Caco-2 (cell line): ENCODE data around the gene TBC1D8. TPM values are rescaled to one million over a fixed set of nuclear protein-coding genes. Genes with fewer than 3 reads are reported as not detected.

ENCODE experiments used
- BruUV-seq: library from RNA; stranded (reverse); fragments of 400-500 nt; replicated peaks from 2 replicates; lab custom pipeline; 2021; lab: Mats Ljungman, UMichigan
- CTCF ChIA-PET: fragments of 300-600 bp; sonication (Branson Sonifier 250); formaldehyde crosslinking; loops from one replicate; lab custom pipeline; 2022; ENCODE audit warnings: antibody characterized with exemption; lab: Charles Lee
- POLR2A ChIA-PET: fragments of 300-600 bp; sonication (Branson Sonifier 250); formaldehyde crosslinking; loops from one replicate; lab custom pipeline; 2022; ENCODE audit warnings: antibody characterized with exemption; lab: Charles Lee
- DNase-seq, 2 experiments: peaks; one replicate each; pipeline versions ENCODE4 v3.0.0 to v3.0.0-alpha.2; 2020 to 2022
- H3K27me3 ChIP-seq: replicated peaks from 2 replicates; pipeline ENCODE4 v1.6.0; 2011; ENCODE audit warnings: low read length; ENCODE audit not compliant: control insufficient read depth, insufficient read depth
- H3K36me3 ChIP-seq: 2 replicates; pipeline ENCODE4 v1.5.1; 2011; ENCODE audit warnings: low read length; ENCODE audit not compliant: control insufficient read depth, insufficient read depth
- H3K4me1 ChIP-seq: fragments of 250-450 bp; sonication (Bioruptor Pico); 2 replicates; pipeline ENCODE4 v1.5.1; 2020; ENCODE audit warnings: mild to moderate bottlenecking
- H3K4me3 ChIP-seq: 2 replicates; pipeline ENCODE4 v1.5.1; 2011; ENCODE audit warnings: low read depth, mild to moderate bottlenecking, control low read depth, low read length
- H3K9me3 ChIP-seq: fragments of 250-450 bp; sonication (Bioruptor Pico); 2 replicates; pipeline ENCODE4 v1.5.1; 2020; ENCODE audit warnings: mild to moderate bottlenecking, moderate library complexity
- H3K27ac Mint-ChIP-seq: one replicate; pipeline ENCODE4 v1.8.0; 2022; ENCODE audit warnings: mixed read lengths; ENCODE audit not compliant: unreplicated experiment
- H3K27me3 Mint-ChIP-seq: one replicate; pipeline ENCODE4 v1.8.0; 2022; ENCODE audit warnings: mixed read lengths; ENCODE audit not compliant: insufficient read depth, unreplicated experiment
- H3K36me3 Mint-ChIP-seq: one replicate; pipeline ENCODE4 v1.8.0; 2022; ENCODE audit warnings: mild to moderate bottlenecking, mixed read lengths; ENCODE audit not compliant: insufficient read depth, unreplicated experiment
- H3K4me1 Mint-ChIP-seq: one replicate; pipeline ENCODE4 v1.8.0; 2022; ENCODE audit warnings: low read depth, mixed read lengths; ENCODE audit not compliant: unreplicated experiment
- H3K4me3 Mint-ChIP-seq: one replicate; pipeline ENCODE4 v1.8.0; 2022; ENCODE audit warnings: mild to moderate bottlenecking, moderate library complexity, mixed read lengths; ENCODE audit not compliant: unreplicated experiment
- H3K9me3 Mint-ChIP-seq: one replicate; pipeline ENCODE4 v1.8.0; 2022; ENCODE audit warnings: mixed read lengths; ENCODE audit not compliant: unreplicated experiment
- CTCF ChIP-seq, 2 experiments: fragments of 200-600 bp in 1 of 2; IDR thresholded peaks; 1 replicate in 1 of 2; 2 replicates in 1 of 2; pipeline versions ENCODE4 v1.5.1 to v1.8.0; 2011 to 2022; ENCODE audit warnings: antibody characterized with exemption in 1 of 2, control low read depth in 1 of 2, inconsistent platforms in 1 of 2, low read depth in 1 of 2, low read length in 1 of 2, mild to moderate bottlenecking in 1 of 2, moderate library complexity in 1 of 2; ENCODE audit not compliant: insufficient read depth in 1 of 2, severe bottlenecking in 1 of 2, unreplicated experiment in 1 of 2
- intact Hi-C: fragments of 100-400 bp; cut with micrococcal nuclease; formaldehyde crosslinking; loops from one replicate; pipeline ENCODE4 v1.10.0; 2022; ENCODE audit not compliant: unreplicated experiment
- total RNA-seq: library from RNA; stranded (reverse); gene quantifications from 2 replicates; pipeline ENCODE4 v1.2.3, GENCODE V29; 2022

The TBC1D8 gene
- total RNA-seq, 1 experiment from 2014 or later: 29.5 TPM

DNA sequence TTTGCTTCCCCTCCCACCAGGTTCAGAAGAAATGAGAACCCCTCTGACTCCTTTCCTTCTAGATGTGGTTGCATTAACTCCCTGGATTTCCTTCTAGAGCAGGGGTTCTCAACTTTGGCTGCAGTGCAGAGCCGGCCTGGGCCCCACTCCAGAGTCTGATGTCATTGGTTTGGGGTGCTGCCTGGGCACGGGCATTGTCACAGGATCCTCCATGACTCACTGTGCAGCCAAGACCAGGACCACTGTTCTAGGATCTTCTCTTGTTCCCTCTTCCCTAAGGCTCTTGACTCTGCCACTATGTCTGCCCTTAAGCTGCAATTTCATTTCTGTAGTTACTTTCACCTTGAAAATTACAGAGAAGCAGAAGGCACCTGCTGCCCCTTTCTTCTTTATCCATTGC is 31.8 kb downstream of the TBC1D8 start:
- ChIA-PET CTCF (interaction anchor here (1.6 kb wide), 1 partner anchor 82 kb away, joined by 5 read pairs; no protein-coding TSS in a partner anchor), POLR2A (no interaction called here)
- Mint-ChIP-seq H3K4me1 (peaks cover 18% of the 10 kb centered on the region), H3K27ac (no peak overlapping the region), H3K36me3 (no peaks in the 10 kb centered on the region), H3K4me3 (no peak overlapping the region), H3K27me3 (no peaks in the 10 kb centered on the region), H3K9me3 (no peaks in the 10 kb centered on the region)
- Histone ChIP-seq H3K27me3 (no peaks in the 10 kb centered on the region), H3K9me3 (no peaks in the 10 kb centered on the region; the same call in 1 of the 2 replicates), H3K36me3 (no peaks in the 10 kb centered on the region), H3K4me3 (no peak overlapping the region), H3K4me1 (peaks cover 52% of the 10 kb centered on the region)
- no peak for DNase-seq
- intact Hi-C loops: no loop called here
- no TSS peak for BruUV-seq
- no peak for TF ChIP-seq CTCF (IDR thresholded peaks at IDR 0.05; ENCODE audit: insufficient read depth in 1 of 2, low read depth in 1 of 2, low read length in 1 of 2, severe bottlenecking in 1 of 2, unreplicated experiment in 1 of 2)

- no peak for TF ChIP-seq CTCF (IDR thresholded peaks at IDR 0.05; ENCODE audit: insufficient read depth in 1 of 2, low read depth in 1 of 2, low read length in 1 of 2, severe bottlenecking in 1 of 2, unreplicated experiment in 1 of 2)
- Mint-ChIP-seq H3K4me1 (peaks cover 23% of the 10 kb centered on the region), H3K36me3 (no peaks in the 10 kb centered on the region), H3K9me3 (no peaks in the 10 kb centered on the region), H3K27ac (no peak overlapping the region), H3K27me3 (no peaks in the 10 kb centered on the region), H3K4me3 (no peak overlapping the region)
- ChIA-PET POLR2A (interaction anchor here (0.9 kb wide), 1 partner anchor 52 kb away, joined by 3 read pairs; no protein-coding TSS in a partner anchor), CTCF (interaction anchor here (0.6 kb wide), 2 partner anchors 127 to 296 kb away, joined by 3 to 4 read pairs; no protein-coding TSS in a partner anchor)
- no TSS peak for BruUV-seq
- intact Hi-C loops: no loop called here
- Histone ChIP-seq H3K4me1 (peaks cover 46% of the 10 kb centered on the region), H3K9me3 (no peaks in the 10 kb centered on the region; the same call in 1 of the 2 replicates), H3K4me3 (no peak overlapping the region), H3K36me3 (no peaks in the 10 kb centered on the region), H3K27me3 (no peaks in the 10 kb centered on the region)
- peak; percentile 43 to 62 for DNase-seq
Observed at GRCh38 chr2:101116841-101117552, 34.2 kb downstream of the TBC1D8 start.

DNA sequence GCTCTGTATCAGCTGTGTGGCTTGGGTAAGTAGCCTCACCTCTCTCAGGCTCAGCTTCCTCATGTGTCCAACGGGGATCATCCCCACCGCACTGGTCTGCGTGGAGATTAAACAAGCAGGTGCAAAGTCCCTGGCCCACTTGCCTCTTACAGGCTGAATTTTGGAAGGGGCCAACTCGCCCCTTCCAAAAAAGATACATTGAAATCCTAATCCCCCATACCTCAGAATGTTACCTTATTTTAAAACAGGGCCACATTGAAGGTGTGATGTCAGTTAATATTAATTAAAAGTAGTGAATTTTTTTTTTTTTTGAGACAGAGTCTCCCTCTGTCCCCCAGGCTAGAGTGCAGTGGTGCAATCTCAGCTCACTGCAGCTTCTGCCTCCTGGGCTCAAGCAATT is 34.8 kb downstream of the TBC1D8 start:
- Histone ChIP-seq H3K4me1 (peaks cover 45% of the 10 kb centered on the region), H3K9me3 (no peaks in the 10 kb centered on the region; the same call in 1 of the 2 replicates), H3K4me3 (no peak overlapping the region), H3K27me3 (no peaks in the 10 kb centered on the region), H3K36me3 (no peaks in the 10 kb centered on the region)
- Mint-ChIP-seq H3K4me1 (peaks cover 23% of the 10 kb centered on the region), H3K27me3 (no peaks in the 10 kb centered on the region), H3K36me3 (no peaks in the 10 kb centered on the region), H3K9me3 (no peaks in the 10 kb centered on the region), H3K27ac (no peak overlapping the region), H3K4me3 (no peak overlapping the region)
- intact Hi-C loops: no loop called here
- no peak for TF ChIP-seq CTCF (IDR thresholded peaks at IDR 0.05; ENCODE audit: insufficient read depth in 1 of 2, low read depth in 1 of 2, low read length in 1 of 2, severe bottlenecking in 1 of 2, unreplicated experiment in 1 of 2)
- DNase-seq: no peak
- ChIA-PET POLR2A (no interaction called here), CTCF (no interaction called here)
- BruUV-seq: no TSS peak
